CD4-positive, alpha-beta T cell treated with Interleukin-6 at 100 ng/mL for 8 hours (primary cell): Measurements from ENCODE around the gene SAMD8.
"Not testable (repeated sequence)": the region's sequence is repeated elsewhere in the genome, so short reads cannot be mapped to it uniquely, and the experiment has no call there.

Experiments used
- DNase-seq: peaks from one replicate; pipeline ENCODE4 v3.0.0-alpha.2; 2020; ENCODE audit warnings: mixed read lengths, low spot score

SAMD8 gene

DNA sequence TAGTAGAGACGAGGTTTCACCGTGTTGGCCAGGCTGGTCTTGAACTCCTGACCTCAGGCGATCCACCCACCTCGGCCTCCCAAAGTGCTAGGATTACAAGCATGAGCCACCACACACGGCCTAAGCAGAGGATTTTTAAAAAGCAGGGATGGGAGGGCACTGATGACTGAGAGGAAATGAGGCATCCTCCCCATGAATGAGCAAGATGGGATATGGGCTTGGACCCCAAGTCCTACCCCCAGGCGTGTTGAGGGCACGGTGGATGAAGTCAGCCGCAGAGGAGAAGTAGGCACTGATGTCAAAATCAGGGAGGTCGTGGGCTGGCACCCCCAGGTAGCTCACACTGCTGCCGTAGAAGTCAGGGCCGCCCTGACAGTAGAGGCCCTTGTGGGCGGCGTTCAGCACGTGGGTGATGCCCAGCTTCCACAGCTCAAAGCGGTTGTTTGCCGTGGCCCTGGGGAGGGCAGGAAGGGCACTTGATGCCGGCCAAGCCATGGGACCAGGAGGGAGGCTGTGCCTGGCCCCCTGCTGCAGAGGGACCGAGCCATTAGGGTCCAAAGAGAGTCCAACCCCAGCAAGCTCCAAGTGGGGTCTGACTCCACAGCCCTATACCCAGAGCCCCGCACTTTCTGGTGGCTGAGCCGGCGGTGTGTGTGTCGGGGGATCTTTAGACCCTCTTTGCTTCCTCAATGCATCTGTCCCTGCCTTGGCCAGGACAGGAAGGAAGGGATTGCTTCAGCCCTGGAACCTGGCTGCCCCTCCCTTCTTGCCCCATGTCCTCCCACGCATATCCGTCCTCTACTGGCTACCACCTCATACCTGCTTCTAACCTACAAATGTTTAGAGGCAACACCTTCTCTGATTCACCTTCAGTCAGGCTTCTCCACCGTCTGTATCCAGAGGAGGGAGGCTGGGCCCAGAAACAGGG lies 3.4 kb upstream of the SAMD8 start:
- no peak for DNase-seq

DNA sequence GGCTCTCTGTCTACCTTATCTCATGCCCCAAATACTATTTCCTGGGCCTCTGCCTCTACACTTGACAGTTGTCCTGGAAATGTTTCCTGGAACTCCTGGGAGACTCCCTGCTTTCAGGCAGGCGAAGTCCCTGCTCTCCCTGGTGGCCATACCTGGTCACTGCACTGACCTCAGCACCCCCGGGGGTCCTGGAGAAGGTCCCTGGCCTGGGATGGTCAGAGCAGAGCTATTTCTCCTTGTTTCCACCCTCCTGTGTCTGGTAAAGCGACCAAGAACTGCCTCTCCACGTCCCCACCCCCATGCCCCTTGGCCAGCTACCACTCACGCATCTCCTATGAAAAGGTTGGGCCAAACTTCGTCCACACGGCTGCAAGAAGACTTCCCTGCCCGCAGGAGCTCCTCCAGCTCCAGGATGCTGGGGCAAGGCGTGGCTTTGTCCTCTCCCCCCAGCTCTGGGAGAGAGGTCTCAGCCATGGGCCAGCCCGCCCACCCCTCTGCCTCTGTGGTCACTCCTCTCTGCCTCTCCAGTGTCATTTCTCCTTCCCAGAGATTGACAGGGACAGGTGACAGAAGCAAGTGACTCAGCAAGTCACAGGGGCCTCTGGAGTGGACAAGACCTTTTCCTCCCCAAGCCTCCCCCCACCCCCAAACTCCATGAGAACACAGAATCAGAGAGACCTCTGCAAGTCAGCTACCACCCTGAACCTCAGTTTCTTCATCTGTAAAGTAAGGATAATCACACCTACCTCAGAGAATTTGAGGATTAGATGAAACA lies 2.6 kb upstream of the SAMD8 start:
- no peak for DNase-seq

DNA sequence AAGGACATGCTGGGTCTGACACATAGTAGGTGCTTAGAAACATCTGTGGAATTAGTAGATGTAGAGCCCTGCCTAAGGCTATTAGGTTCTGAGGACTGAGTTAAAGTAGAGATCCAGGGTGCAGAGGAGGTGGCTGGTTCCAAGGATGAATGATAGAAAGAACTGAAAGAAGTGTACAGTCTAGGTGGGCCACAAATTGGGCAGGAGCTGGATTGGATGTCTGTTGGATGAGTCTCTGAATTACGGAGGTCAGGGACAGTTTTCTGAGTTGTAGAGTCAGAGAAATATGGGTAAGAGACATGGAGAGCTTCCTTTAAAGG lies 2.0 kb upstream of the SAMD8 start:
- no peak for DNase-seq

DNA sequence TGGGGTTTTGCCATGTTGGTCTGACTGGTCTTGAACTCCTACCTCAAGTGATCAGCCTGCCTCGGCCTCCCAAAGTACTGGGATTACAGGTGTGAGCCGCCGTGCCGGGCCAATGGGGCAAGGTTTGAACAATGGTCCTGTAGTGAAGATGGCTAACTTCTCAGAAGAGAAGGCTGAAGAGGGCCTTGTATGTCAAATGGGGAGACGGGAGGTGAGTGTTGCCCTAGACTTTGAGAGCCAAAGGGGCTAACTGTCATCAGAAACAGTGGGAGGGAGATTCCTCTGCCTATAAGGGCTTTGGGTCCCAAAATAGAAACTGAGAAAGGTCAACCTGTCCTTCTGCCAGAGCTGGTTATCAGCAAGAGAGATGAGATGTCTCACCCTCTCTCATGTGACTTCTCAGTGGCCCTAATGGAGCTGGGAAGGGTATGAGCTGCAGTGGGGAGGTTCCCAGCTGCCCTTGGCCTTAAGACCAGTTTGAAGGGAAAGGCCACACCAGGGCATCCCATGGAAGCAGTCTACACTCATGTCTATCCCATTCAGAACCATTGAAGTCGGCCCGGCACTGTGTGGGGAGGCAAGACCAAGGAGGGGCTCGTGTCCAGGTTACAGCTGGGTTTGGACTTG lies 1.3 kb upstream of the SAMD8 start:
- DNase-seq, result no peak

DNA sequence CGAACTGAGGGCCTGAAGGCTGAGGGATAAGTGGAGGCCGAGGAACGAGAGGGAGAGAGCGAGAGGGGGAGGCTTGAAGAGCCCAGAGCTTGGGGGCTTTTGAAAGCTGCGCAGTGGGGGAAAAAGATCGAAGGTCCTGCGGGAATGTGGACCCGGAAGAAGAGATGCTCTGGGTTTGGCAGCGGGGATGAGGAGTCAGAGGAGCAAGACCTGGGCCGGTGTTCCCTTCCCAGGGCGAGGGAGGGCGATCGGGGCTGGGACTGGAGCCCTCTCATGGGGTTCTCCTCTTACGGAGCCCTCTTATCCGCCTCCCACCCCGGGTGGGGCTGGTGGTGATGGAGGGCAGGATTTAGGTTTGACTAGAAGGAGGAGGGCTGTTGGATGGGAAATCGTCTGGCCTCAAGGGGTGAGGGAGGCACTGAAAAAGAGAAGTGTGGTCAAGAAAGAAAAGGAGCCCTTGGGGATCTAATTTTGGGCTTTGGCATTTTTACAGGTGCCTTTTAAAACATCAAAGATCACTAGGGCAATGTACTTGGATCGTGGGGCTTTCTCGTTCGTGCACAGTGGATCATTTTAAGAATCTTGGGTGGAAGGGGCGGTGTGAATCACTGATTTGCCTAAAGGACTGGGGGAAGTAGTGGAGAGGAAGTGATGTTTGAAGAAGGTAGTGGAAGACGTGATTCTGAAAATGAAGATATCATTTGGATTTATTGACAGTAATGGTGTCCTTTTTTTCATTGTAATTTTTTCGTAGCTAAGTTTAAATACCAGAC lies 637 bp downstream of the SAMD8 start:
- DNase-seq, result peak; percentile 36

GRCh38 chr10:75115137-75115536 lies 3.7 kb downstream of the SAMD8 start:
- DNase-seq, result no peak

DNA sequence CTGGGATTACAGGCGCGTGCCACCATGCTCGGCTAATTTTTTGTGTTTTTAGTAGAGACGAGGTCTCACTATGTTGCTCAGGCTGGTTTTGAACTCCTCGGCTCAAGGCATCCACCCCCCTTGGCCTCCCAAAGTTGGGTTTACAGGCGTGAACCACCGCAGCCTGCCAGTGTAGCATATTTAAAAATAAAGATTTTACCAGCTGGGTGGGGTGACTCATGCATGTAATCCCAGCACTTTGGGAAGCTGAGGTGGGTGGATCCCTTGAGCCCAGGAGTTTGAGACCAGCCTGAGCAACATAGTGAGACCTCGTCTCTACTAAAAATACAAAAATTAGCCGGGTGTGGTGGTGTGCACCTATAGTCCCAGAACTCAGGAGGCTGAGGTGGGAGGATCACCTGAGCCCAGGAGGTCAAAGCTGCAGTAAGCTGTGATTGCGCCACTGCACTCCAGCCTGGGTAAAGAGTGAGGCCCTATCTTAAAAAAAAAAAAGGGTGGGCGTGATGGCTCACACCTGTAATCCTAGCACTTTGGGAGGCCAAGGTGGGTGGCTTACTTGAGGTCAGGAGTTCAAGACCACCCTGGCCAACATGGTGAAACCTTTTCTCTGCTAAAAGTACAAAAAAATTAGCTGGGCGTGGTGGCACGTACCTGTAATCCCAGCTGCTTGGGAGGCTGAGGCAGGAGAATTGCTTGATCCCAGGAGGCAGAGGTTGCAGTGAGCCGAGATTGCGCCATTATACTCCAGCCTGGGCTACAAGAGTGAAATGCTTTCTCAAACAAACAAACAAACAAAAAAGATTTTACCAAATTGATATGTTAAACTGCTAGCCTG lies 5.7 kb downstream of the SAMD8 start:
- not testable (repeated sequence) for DNase-seq

- no peak for DNase-seq
Measured at GRCh38 chr10:75117995-75118394, 6.5 kb downstream of the SAMD8 start.

GRCh38 chr10:75119444-75120066 lies 8.1 kb downstream of the SAMD8 start:
- DNase-seq, result not testable (repeated sequence)

GRCh38 chr10:75121322-75121721 lies 9.9 kb downstream of the SAMD8 start:
- no peak for DNase-seq

GRCh38 chr10:75122505-75122904 lies 11.0 kb downstream of the SAMD8 start:
- no peak for DNase-seq

DNA sequence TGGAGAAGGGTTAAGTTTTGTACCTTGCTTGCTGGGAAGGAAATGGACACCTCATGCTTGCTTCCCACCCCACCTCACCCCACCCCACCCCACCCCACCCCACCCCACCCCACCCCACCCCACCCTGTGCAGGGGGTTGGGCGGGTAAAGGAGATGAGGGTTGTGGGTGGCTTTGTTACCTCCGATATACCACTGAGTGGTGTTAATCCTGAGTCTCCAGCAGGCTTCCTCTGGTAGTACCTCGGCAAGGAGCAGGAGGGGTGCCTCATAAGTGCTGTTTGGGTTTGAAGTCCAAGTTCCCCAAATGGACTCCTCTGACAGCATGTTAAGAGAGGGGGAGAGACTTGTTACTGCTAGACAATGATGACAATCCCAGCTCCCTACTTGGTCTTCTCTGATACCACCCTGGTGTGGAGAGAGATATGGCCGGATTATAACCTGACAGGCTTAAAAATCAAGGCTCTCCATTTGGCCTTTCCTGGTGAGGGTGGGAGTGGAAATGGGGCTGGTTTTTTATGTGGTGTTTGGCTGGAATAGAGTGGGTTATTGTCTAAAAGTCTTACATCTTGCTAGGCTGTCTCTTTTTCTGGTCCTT lies 11.7 kb downstream of the SAMD8 start:
- DNase-seq, result no peak

DNA sequence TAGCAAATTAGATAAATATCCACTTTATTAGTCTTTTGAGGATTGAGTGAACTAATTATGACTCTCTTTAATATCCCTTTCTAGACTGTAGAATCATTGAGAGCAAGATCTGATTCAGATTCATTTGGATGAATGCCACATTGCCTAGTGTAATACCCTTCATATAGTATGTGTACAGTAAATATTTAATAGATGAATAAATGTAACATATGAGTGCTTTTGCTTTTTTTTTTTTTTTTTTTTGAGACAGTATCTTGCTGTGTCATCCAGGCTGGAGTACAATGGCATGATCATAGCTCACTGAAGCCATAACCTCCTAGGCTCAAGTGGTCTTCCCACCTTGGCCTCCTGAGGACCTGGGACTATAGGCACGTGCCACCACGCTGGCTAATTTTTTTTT lies 14.8 kb downstream of the SAMD8 start:
- no peak for DNase-seq

- no peak for DNase-seq
Measured at GRCh38 chr10:75127471-75127870, 16.0 kb downstream of the SAMD8 start.

GRCh38 chr10:75128985-75129384 lies 17.5 kb downstream of the SAMD8 start:
- not testable (repeated sequence) for DNase-seq

- no peak for DNase-seq
Measured at GRCh38 chr10:75129537-75129936, 18.1 kb downstream of the SAMD8 start.

DNA sequence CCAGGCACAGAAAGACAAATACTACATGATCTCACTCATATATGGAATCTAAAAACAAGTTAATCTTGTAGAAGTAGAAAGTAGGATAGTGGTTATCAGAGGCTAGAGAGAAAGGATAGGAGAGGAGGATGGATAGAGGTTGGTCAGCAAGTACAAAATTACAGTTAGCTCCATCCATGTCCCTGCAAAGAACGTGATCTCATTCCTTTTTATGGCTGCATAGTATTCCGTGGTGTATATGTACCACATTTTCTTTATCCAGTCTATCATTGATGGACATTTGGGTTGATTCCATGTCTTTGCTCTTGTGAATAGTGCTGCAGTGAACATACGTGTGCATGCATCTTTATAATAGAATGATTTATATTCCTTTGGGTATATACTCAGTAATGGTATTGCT lies 22.2 kb downstream of the SAMD8 start:
- DNase-seq, result not testable (repeated sequence)

GRCh38 chr10:75136346-75136745 lies 24.9 kb downstream of the SAMD8 start:
- DNase-seq, result no peak

GRCh38 chr10:75137533-75138438 lies 26.3 kb downstream of the SAMD8 start:
- no peak for DNase-seq
